ENCODE measurements around the gene RNF213.

Gene RNF213

GRCh38 chr17:80423536-80424225, 163.0 kb downstream of the RNF213 start:
- DNase-seq, result no peak

- no peak for DNase-seq
Measured at GRCh38 chr17:80424261-80424660, 163.6 kb downstream of the RNF213 start.

- DNase-seq, result no peak
Measured at GRCh38 chr17:80424878-80425765, 164.5 kb downstream of the RNF213 start.

- DNase-seq, result no peak
Measured at GRCh38 chr17:80425835-80426426, 165.3 kb downstream of the RNF213 start.

GRCh38 chr17:80426671-80427326, 166.1 kb downstream of the RNF213 start:
- DNase-seq, result peak; percentile 83

GRCh38 chr17:80427366-80428282, 167.0 kb downstream of the RNF213 start:
- no peak for DNase-seq

GRCh38 chr17:80428363-80428762, 167.7 kb downstream of the RNF213 start:
- DNase-seq, result no peak

- no peak for DNase-seq
Measured at GRCh38 chr17:80428796-80429195, 168.1 kb downstream of the RNF213 start.

GRCh38 chr17:80429356-80430275, 169.0 kb downstream of the RNF213 start:
- DNase-seq, result no peak

GRCh38 chr17:80430446-80431245, 170.0 kb downstream of the RNF213 start:
- DNase-seq, result no peak

- DNase-seq, result no peak
Measured at GRCh38 chr17:80431246-80432195, 170.9 kb downstream of the RNF213 start.

- DNase-seq, result no peak
Measured at GRCh38 chr17:80432350-80432955, 171.8 kb downstream of the RNF213 start.

GRCh38 chr17:80432961-80433550, 172.4 kb downstream of the RNF213 start:
- peak; percentile 36 for DNase-seq

- DNase-seq, result no peak
Measured at GRCh38 chr17:80433916-80434666, 173.4 kb downstream of the RNF213 start.

- DNase-seq, result no peak
Measured at GRCh38 chr17:80437532-80437931, 176.9 kb downstream of the RNF213 start.

- DNase-seq, result no peak
Measured at GRCh38 chr17:80438806-80439205, 178.2 kb downstream of the RNF213 start.

GRCh38 chr17:80439499-80439898, 178.8 kb downstream of the RNF213 start:
- DNase-seq, result peak; percentile 54
